K562 (cell line): ENCODE data around the gene TCP10L. TPM values are rescaled to one million over a fixed set of nuclear protein-coding genes. Genes with fewer than 3 reads are reported as not detected.

Experiments used
- CREB5 ChIP-seq: fragments of 250-450 bp; sonication (Bioruptor Pico); IDR thresholded peaks from 2 replicates; pipeline ENCODE4 v1.5.0; 2020; ENCODE audit warnings: mild to moderate bottlenecking
- DEAF1 ChIP-seq: fragments of 450-650 bp; formaldehyde crosslinking; IDR thresholded peaks from 2 replicates; pipeline ENCODE4 v1.4.0; 2020; ENCODE audit warnings: mild to moderate bottlenecking, moderate library complexity
- JUNB ChIP-seq: fragments of 450-650 bp; formaldehyde crosslinking; conservative IDR thresholded peaks from 2 replicates; pipeline ENCODE4 v1.4.0; 2020; ENCODE audit warnings: mild to moderate bottlenecking
- KDM1A ChIP-seq, 2 experiments: fragments of 450-650 bp; IDR thresholded peaks; 2 replicates each; pipeline ENCODE4 v1.6.1; 2016; ENCODE audit warnings: mild to moderate bottlenecking in 2 of 2
- LEF1 ChIP-seq: fragments of 450-650 bp; IDR thresholded peaks from 2 replicates; pipeline ENCODE4 v1.6.1; 2016; ENCODE audit warnings: mild to moderate bottlenecking
- MCM2 ChIP-seq: fragments of 450-650 bp; IDR thresholded peaks from 2 replicates; pipeline ENCODE4 v1.6.1; 2017; ENCODE audit warnings: low read depth, mild to moderate bottlenecking
- MTA1 ChIP-seq: fragments of 450-650 bp; IDR thresholded peaks from 2 replicates; pipeline ENCODE4 v1.6.1; 2017; ENCODE audit warnings: borderline replicate concordance
- STAT5B ChIP-seq: fragments of 250-450 bp; sonication (Bioruptor Pico); IDR thresholded peaks from 2 replicates; pipeline ENCODE4 v1.8.0; 2021; ENCODE audit warnings: mild to moderate bottlenecking, inconsistent platforms
- ZNF384 ChIP-seq: IDR thresholded peaks from 2 replicates; pipeline ENCODE4 v1.6.1; 2012; ENCODE audit warnings: low read depth, low read length, improper control_type of control experiment
- ZNF584 ChIP-seq: fragments of 200-800 bp; sonication (Bioruptor generic); IDR thresholded peaks from 2 replicates; pipeline ENCODE4 v1.6.1; 2016; ENCODE audit warnings: low read depth, mild to moderate bottlenecking, missing genetic modification characterization, missing compliant biosample characterization
- ZSCAN32 ChIP-seq: fragments of 450-650 bp; formaldehyde crosslinking; IDR thresholded peaks from 2 replicates; pipeline ENCODE4 v1.4.0; 2020; ENCODE audit warnings: mild to moderate bottlenecking, moderate library complexity
- polyA plus RNA-seq, 8 experiments: library from polyadenylated mRNA; depleted of rRNA in 4 of 8; stranded (reverse) in 5 of 8; unstranded in 3 of 8; fragments of >200 nt; fragmentation: Nextera tagmentation in 2 of 8; fragmentation: Illumina TruSeq in 1 of 8; extraction: Ambion mirVana in 2 of 8; extraction: Trizol in 1 of 8; gene quantifications; 2 replicates each; pipeline versions ENCODE4 v1.2.1 to v1.2.3, GENCODE V29; 2011 to 2014; ENCODE audit warnings: inconsistent platforms in 1 of 8, missing spikeins in 1 of 8
- total RNA-seq, 7 experiments: library from RNA; depleted of rRNA in 6 of 7; stranded (reverse); fragments of >200 nt in 6 of 7; fragmentation: Illumina TruSeq in 2 of 7; extraction: Trizol in 2 of 7; gene quantifications; 2 replicates each; pipeline versions ENCODE4 v1.2.1 to v1.2.3, GENCODE V29; 2011 to 2021; ENCODE audit warnings: low replicate concordance in 1 of 7
- TF ChIP-seq, protein P1 (sequence below): sonication (generic); formaldehyde crosslinking; IDR thresholded peaks from 2 replicates; pipeline ENCODE4 v1.8.1; 2023; ENCODE audit warnings: mild to moderate bottlenecking, missing genetic modification reagents
- TF ChIP-seq, protein P2 (sequence below): fragments of 450-650 bp; IDR thresholded peaks from 2 replicates; pipeline ENCODE4 v1.6.1; 2018; ENCODE audit not compliant: partially characterized antibody
- TF ChIP-seq, protein P3 (sequence below): sonication (generic); formaldehyde crosslinking; IDR thresholded peaks from 2 replicates; pipeline ENCODE4 v1.8.0; 2022; ENCODE audit warnings: mild to moderate bottlenecking, missing genetic modification reagents
- TF ChIP-seq, protein P4 (sequence below): fragments of 450-650 bp; formaldehyde crosslinking; IDR thresholded peaks from 2 replicates; pipeline ENCODE4 v1.4.0; 2022; ENCODE audit warnings: mild to moderate bottlenecking, moderate library complexity

TCP10L gene
- total and polyA plus RNA-seq, 9 of the 15 experiments (the other 6 are each of a cell fraction or from before 2014, with no cell fraction given) = 0.34 to 0.91 (median 0.56) TPM; not detected in 2

DNA sequence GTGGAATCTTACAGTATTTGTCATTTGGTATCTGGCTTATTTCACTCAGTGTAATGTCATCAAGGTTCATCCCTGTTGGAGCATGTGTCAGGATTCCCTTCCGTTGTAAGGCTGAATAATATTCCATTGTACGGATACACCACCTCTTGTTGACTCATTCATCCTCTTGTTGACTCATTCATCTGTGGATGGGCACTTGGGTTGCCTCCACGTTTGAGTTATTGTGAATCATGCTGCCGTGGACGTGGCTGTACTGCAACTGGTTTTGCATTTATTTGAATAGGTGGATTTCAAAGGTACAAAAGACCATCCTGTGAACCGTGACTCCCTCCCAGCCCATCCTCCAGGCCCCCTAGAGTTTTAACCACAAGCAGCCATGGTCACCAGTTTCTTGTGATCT lies 11.9 kb upstream of the TCP10L start (continued):
- TF ChIP-seq, protein P1, sequence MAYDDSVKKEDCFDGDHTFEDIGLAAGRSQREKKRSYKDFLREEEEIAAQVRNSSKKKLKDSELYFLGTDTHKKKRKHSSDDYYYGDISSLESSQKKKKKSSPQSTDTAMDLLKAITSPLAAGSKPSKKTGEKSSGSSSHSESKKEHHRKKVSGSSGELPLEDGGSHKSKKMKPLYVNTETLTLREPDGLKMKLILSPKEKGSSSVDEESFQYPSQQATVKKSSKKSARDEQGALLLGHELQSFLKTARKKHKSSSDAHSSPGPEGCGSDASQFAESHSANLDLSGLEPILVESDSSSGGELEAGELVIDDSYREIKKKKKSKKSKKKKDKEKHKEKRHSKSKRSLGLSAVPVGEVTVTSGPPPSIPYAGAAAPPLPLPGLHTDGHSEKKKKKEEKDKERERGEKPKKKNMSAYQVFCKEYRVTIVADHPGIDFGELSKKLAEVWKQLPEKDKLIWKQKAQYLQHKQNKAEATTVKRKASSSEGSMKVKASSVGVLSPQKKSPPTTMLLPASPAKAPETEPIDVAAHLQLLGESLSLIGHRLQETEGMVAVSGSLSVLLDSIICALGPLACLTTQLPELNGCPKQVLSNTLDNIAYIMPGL (CRISPR knock-in tag) = no peak
- TF ChIP-seq ZNF584 (no peak), DEAF1 (CRISPR knock-in tag) (no peak), JUNB (no peak), ZNF384 (no peak), LEF1 (no peak), KDM1A (IDR thresholded peaks at IDR 0.05) (no peak), ZSCAN32 (CRISPR knock-in tag) (no peak), MTA1 (no peak), CREB5 (CRISPR knock-in tag) (no peak), MCM2 (no peak), STAT5B (CRISPR knock-in tag) (no peak)
- TF ChIP-seq, protein P2, sequence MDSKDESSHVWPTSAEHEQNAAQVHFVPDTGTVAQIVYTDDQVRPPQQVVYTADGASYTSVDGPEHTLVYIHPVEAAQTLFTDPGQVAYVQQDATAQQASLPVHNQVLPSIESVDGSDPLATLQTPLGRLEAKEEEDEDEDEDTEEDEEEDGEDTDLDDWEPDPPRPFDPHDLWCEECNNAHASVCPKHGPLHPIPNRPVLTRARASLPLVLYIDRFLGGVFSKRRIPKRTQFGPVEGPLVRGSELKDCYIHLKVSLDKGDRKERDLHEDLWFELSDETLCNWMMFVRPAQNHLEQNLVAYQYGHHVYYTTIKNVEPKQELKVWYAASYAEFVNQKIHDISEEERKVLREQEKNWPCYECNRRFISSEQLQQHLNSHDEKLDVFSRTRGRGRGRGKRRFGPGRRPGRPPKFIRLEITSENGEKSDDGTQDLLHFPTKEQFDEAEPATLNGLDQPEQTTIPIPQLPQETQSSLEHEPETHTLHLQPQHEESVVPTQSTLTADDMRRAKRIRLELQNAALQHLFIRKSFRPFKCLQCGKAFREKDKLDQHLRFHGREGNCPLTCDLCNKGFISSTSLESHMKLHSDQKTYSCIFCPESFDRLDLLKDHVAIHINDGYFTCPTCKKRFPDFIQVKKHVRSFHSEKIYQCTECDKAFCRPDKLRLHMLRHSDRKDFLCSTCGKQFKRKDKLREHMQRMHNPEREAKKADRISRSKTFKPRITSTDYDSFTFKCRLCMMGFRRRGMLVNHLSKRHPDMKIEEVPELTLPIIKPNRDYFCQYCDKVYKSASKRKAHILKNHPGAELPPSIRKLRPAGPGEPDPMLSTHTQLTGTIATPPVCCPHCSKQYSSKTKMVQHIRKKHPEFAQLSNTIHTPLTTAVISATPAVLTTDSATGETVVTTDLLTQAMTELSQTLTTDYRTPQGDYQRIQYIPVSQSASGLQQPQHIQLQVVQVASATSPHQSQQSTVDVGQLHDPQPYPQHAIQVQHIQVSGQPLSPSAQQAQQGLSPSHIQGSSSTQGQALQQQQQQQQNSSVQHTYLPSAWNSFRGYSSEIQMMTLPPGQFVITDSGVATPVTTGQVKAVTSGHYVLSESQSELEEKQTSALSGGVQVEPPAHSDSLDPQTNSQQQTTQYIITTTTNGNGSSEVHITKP = no peak
- TF ChIP-seq, protein P3, sequence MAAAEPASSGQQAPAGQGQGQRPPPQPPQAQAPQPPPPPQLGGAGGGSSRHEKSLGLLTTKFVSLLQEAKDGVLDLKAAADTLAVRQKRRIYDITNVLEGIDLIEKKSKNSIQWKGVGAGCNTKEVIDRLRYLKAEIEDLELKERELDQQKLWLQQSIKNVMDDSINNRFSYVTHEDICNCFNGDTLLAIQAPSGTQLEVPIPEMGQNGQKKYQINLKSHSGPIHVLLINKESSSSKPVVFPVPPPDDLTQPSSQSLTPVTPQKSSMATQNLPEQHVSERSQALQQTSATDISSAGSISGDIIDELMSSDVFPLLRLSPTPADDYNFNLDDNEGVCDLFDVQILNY (CRISPR knock-in tag) = no peak
- TF ChIP-seq, protein P4, sequence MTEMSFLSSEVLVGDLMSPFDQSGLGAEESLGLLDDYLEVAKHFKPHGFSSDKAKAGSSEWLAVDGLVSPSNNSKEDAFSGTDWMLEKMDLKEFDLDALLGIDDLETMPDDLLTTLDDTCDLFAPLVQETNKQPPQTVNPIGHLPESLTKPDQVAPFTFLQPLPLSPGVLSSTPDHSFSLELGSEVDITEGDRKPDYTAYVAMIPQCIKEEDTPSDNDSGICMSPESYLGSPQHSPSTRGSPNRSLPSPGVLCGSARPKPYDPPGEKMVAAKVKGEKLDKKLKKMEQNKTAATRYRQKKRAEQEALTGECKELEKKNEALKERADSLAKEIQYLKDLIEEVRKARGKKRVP (CRISPR knock-in tag) = no peak
